GDM1 (cell line): ENCODE data around the gene RGS3.

Experiments used
- DNase-seq: peaks from one replicate; lab custom pipeline; 2025; lab: John Stamatoyannopoulos, UW

Gene RGS3

DNA sequence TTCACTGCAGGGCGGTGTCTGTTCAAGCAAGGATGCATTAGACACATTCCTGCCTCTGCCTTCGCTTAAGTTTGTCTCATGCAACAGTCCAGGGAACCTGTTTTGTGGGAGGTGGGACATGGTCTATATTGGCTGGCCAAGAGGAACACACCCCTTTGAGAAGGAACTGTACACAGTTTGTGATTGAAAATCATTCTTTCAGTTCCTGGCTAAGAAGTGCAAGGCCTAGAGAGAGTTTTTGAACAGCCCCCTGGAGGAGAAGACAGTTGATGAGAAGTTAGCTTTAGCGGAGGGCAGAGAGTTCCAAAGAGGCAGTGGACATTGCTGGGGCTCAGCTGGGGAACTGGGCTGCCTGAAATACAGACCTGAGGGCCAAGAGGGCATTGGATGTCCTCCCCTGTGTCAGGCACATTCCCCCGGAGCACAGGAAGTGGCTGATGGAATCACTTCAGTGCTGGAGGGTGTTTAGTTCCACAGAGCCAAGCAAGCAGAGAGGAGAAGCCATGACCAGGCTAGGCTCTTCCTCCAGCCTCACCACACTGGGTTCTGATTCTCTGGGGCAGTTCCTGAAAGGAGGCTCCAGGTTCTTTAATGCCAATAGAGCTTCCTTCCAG lies 66.6 kb downstream of the RGS3 start:
- DNase-seq, result no peak

DNA sequence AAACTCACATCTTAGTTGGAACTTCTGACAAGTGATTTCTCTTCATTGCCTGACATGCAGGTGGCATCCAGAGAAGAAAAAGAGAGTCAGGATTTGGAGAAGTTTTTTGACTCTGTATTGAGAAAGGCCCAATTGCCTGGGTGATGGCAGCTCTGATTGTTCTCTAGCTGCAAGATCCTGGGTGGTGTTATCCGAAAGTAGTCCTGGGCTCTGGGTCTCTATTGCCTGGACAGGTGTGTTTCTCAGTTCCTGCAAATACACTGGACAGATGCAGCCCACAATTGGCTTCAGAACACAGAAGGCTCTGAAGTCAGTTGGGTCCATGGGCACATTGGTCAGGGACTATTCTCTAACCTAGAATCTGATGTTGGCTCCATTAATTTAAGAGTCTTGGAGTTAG lies 67.4 kb downstream of the RGS3 start:
- DNase-seq, result no peak

DNA sequence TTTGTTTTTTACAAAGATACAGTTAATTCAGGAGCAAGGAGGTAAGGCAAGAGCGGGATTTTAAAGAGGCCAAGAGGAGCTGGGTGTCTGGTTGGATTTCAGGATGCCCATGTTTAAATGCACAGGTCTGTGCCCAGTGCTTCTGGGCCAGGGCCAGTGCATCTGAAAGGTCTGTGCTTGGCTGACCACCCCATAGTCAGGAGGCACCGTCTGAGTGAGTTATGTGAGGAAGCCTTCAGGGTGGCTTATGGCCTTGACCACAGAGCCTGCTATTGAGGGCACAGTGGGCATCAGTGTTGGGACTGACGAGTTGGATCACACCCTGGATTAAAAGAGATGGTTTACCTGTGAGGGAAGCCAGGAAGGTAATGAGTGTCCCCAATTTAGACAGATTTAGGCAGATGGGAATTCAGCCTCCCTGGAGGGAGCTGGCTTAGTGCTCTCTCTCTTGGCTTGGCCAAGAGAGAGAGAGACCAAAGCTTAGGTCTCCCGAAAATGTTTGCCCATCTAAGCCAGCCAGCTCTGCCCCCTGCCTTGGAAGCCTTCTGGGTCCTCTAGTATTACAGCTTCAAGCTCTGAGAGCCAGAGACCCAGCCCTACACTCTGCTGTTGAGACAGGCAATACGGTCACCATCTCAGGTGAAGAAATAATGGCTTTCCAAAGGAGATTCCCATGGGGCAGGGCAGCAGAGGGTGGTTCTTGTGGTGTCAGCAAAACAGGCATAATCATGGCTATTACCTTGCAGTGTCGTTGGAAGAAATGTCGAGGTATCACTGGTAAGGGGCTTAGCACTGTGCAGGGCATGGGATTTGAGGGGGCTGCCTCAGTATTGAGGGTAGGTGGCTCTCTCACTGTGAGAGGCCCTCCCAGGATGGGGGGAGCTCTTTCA lies 68.6 kb downstream of the RGS3 start:
- DNase-seq, result no peak

DNA sequence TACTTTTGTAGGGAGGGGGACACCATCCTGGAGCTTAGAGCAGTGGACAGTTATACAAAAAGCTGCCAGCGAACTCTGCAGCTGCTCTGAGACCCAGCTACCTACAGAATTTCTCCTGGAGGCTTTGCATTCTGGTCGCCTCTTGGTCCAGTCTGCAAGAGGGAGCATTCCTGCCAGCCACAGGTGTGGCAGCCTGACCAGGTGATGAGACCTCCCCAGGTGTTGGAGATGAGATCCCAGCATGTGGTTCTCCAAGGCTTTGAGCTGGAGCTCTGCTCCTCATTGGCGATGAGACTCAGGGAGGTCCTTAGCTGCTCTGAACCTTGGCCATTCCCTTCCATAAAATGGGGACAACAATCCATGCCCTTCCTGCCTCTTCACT lies 69.3 kb downstream of the RGS3 start:
- no peak for DNase-seq

DNA sequence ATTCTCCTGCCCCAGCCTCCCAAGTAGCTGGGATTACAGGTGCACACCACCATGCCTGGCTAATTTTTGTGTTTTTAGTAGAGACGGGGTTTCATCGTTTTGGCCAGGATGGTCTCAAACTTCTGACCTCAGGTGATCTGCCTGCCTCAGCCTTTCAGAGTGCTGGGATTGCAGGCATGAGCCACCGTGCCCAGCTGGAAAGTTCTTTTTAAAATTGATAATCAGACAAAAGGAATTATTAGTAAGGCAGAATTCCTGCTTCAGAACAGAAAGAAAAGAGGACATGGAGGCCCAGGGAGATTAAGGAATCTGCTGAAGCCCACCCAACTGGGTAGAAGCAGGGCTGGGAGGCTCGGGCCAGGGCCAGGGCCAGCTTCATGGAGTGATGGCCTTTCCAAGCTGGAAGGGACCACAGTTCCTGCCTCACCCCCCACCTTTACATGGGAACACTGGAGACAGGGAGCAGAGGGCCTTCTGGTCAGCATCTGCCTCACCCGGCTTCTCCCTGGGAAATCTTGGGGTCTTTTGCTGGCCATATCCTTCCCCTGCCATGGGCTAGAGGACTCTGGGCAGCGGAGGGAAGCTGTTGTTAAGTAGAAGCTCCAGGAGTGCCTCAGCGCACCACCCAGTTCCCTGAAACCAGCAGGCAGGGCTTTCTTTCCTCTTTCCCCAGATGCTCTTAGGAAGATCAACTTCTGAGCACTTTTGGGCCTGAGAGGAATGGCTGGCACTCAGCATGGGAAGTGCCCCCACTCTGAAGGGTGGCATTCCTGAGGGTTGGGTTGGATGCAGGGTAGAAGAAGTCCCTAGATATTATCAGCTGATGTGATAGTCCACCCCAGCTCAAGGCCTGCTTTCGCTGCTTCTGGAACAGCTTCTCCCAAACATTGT lies 70.1 kb downstream of the RGS3 start:
- DNase-seq, result no peak

DNA sequence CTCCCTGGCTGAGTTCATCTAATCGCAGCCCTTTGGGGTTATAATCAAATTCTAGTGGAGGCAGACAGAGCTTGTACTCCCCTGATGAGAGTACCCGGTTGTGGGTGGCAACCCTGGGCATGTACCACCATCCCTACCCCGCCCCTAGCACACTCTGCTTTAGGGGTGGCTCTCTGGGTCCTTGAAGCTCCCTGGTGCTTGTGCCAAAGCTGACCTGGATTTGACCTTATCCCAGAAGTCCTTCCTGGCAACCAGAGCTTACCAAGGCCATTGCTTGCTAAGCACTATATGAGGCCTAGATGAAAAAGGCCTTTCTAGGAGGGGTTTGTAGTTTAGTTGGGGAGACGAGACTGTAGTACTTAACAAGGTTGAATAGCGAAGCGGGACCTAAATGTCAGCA lies 72.2 kb downstream of the RGS3 start:
- no peak for DNase-seq

DNA sequence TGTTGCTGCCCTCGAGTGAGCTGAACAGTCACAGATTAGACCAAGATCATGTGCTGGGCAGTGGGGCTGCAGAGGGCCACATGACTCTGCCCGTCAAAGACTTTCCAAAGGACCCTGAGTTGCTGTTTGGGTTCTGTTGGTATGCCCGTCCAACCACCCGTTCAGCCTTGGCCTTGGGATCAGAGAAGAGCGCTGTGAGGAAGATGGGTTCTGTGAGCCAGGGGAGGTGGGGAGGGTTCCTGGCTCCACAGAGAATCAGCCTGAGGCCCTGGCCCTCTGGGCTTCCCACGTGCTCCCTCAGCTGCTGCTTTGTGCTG lies 72.6 kb downstream of the RGS3 start:
- no peak for DNase-seq

DNA sequence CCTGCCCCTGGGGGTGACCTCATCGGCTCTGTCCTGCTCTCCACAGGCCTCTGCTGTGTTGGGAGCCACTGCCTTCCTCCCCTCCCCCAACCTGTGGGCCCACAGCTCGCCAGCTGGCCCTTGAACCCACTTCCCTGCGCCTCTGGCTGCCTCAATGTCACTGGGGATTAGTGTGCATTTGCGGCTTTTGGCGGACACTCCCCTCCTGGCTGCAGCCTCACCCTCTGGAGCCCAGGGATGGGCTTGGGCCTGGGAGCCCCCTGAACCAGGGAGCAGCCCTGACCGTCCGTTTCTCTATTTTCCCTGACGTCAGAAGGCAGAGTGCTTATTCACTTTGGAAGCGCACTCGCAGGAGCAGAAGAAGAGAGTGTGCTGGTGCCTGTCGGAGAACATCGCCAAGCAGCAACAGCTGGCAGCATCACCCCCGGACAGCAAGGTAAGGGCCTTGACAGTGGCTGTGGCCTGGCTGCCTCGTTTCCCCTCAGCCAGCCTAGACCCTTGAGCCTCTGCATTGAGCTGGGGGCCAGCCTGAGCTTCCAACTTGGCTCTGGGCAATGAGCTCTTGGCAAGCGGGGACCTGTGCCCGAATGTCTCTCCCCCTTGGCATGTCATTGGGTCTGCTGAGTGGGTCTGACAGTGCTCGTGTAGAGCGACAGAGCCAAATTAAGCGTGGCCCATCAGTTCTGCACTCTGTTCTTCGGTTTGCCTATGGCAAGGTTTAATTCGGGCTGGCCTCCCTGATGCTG lies 73.1 kb downstream of the RGS3 start:
- no peak for DNase-seq

DNA sequence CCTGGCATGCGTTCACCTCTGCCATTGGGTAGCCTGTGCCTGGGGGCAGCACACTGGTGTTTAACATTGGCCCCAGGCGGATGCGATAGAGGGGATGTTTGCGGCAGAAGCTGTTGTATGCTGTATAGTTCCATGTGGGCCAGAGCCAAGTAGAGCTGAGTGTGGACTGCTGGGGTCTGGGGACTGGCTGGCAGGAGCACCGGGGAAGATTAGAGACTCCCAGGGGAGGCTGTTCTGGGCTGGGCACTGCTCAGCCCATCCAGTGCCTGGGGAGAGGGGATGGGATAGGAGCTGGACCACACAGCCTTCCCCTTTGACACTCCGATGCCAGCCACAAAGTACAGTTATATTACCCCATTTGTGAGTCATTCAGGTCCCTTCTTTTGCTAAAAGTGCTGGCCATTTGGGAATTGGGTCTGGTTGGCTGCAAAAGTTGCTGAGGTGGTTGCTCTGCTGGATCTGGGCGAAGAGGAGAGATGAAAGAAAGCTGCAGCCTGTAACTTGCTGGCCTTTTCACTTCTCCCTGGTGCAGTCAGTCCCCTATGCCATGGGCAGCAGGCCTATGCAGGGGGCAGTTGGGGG lies 73.8 kb downstream of the RGS3 start:
- DNase-seq, result no peak

DNA sequence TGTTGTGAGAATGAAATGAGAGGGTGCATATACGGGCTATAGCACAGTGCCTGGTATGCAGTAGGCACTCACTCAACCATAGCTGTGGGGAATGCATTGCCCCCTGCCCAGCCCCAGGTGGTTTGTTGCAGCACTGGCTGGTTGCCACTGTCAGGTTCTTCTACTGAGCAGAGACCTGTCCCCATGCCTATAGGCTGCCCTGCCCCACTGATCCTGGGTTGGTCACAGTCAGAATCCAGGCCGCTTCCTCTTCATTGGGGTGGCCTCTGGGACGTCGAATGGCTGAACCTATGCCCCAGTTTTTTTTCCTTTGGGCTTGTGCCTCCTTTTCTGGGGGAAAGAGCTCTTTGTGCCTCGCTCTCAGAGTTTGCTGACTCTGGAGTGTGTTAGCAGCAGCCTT lies 74.6 kb downstream of the RGS3 start:
- no peak for DNase-seq

DNA sequence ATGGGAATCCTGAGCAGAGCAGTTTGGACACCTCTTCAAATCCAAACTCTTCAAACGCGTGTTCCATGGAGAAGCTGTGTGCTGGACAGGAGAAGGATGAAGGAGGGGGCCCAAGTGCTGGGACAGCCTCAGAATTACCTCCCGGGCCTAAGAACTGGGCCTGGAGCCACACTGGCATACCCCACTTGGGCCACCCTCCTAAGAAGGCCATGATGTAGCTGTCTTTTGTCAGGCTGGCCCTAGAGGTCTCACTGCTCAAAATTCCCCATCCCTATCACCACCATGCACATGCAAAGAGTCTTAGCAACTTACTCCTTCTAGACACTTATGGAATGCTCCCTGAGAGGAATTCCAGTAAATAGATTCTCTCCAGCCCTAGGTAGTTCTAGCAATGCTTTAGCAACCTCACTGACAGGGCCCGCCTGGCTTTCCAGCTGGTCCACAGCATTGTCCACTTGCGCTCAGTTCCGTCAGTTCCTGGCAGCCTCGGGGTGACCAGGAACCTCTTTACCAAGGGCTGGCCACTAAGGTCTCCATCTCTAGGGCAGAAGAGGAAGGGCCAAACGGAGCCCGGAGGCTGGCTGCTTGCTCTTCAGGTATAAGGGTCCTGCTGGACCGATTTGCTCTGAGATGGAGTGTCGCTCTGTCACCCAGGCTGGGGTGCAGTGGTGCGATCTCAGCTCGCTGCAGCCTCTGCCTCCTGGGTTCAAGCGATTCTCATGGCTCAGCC lies 75.3 kb downstream of the RGS3 start:
- DNase-seq, result no peak

DNA sequence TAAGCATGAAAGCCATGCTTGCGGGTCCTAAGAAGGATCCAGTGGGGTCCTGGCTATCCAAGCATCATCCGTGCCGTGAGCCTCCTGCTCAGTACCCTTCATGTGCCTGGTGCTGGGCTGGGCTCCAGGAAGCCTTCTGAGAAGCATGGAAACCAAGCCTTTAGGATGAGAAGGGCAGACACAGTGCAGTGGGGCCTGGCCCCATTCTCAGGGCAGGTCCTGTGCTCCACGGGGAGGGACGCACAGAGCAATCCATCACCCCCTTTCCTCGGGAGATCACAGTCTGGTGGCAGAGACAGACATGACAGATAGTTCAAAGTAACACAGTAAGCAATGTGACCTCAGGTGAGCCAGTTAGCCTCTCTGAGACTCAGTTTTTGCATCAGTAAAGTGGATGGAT lies 76.9 kb downstream of the RGS3 start:
- DNase-seq, result no peak

DNA sequence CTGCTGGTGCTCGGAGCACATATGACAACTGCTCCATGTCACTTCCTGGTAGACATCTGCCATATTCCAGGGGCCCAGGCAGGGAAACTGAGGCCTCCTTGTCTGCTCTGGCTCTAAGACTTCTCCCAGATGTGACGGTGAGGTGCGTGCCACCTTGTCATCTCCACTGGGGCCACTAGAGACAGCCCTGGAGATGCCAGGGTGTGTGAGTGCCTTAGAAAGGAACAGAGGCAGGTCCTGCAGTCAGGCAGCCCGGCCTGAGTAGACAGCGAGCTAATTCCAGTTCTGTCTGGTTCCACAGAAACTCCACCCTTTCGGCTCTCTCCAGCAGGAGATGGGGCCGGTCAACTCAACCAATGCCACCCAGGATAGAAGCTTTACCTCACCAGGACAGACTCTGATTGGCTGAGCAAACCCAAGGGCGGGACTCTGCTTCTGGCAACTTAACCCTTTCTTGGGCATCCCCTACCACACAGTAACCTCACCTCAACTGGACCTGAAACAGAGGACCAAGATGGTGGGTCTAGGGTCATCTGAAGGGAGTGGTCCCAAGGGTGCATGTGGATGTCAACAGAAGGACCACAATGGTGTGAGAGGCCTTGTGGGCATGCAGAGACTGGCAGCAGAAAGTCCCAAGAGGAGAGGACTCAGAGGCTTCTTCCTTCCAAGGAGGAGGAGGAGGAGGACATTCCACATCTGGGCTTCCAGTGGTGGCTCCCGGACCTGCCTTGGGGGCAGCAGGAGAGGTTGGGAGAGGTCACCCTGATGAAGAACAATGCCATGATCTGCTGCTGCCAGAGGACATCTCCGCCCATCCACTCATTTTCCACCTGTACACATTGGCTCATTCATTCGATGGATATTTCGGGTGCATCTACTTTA lies 77.7 kb downstream of the RGS3 start:
- no peak for DNase-seq

DNA sequence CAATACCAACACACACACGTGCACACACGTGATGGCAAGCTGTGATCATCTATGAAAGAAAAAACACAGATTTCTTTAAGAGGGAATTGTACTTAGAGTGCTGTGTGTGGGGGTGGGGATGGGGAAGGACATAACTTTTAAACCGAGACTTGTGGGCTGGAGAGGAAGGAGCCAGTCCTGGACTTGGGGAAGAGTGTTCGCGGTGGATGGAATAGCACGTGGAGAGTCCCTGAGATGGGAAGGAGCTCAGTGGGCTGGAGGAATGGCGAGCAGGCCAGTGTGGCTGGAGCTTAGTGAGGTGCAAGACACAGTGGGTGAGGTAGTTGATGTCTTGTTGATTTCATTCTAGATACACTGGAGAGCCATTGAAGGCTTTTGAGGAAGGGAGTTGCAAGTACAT lies 78.5 kb downstream of the RGS3 start:
- no peak for DNase-seq

DNA sequence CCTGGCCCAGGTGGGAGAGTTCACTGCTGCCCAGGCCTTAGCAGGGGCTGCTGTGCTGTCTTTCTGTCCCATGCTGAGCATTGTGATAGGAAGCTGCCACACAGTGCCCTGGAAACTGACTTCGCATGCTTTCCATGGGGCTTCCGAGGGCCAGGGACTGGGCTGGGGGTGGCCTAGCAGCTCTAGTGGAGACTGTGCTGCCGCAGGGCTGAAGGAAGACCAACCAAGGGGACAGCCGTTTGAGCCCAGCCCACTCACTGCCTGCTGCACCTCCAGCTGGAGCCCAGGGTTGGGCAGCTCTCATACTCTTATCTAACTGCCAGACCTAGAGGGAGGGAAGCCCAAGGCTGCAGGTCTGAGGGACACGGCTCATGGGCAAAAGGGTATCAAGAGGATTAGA lies 79.2 kb downstream of the RGS3 start:
- no peak for DNase-seq

DNA sequence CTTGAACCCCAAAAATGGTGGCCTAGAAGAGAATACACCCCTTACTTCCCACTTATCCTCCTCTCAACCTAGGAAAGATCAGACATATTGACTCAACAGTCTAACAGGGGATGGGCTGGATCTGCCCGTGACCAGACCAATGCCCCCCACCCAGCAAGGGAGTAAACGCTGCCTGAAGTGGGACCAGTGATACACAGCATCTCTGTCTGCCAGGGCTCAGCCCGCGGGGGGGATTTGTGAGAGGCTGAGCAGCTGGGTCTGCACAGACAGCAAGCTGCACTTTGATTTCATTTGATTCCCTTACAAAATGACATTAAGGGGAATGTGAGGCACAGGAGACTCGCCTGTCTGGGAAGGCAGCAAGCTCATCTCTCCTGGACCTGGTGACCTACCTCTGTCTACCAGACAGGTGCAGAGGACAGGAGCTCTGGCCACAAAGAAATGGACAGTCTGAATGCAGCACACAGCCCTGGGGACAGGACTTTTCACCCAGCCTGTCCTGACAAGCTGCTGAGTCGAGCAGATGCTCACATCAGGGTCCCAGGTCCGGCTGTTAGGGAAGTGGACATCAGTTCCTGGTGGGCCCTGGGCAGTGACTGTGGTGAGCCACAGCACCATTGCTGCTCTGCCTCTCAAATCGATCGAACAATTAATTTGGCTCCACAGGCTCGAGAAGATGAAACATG lies 79.9 kb downstream of the RGS3 start:
- no peak for DNase-seq

DNA sequence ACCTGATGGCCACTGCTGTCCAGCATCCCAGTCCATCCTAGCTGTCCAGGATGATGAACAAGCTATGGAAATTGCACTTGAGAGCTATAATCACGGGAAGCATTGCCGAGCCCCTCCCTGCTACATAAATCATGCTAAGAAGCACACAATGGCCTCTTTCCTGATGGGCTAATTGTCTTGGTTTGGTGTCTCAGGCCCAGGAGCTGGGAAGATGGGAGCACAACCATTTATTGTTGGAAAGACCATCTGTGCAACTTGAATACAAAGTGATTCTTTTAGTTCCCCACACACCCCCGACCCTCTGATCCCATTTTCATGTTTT lies 80.4 kb downstream of the RGS3 start:
- no peak for DNase-seq

DNA sequence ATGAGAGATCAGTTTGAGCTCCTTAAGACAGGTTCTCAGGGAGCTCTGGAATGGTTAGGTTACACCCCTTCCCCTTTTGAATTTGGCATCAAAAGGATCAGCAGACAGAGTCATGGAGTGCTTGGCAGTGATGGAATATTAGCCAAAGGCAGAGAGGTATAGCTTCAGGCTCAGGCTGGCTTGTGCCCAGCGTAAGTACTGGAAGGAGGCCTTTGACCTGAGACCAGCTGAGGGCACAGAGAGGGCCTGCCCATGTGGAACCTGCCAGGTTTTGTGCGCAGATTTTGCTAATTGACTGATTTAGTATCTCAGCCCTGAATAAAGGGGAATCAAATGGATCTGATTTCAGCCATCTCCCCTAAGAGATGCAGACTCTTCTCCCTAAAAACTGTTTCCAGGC lies 81.5 kb downstream of the RGS3 start:
- DNase-seq, result no peak

DNA sequence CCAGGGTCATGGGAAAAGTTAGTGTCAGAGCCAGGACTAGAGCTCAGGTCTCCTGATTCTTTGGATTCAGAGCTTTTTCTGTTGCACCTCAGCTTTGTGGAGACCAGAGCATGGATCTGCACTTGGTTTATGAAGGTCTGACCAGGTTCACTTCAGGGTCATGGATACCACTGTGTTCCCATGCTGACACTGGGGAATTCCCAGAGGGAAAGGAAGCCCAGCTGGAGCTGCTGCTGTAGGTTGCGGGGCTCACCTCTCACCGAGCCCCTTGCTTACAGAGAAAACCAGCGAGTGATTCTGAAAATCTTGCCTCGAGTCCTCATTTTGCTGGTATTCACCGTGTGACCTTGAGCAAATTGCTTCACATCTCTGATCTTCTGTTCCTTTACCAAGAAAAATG lies 83.0 kb downstream of the RGS3 start:
- no peak for DNase-seq

DNA sequence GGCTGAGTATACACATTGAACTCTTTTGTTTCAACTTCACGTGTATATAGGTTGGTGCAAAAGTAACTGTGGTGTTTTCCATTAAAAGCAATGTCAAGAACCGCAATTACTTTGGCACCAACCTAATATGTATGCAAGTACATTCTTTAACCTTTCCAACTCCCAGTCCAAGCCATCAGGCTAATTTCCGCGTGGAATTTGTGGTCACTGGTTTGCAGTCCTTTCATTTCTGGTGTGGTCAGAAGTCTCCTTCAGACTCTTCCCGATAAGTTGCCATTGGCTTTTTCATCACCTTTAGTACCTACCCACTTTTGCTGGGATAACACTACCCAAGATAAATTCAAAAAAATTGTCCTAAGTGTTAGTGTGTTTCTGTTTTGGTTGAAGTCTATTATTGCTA lies 84.0 kb downstream of the RGS3 start:
- no peak for DNase-seq
